Astrocyte (in vitro differentiated cells and primary cell): ENCODE measurements around the gene PTPN22. TPM values are rescaled to one million over a fixed set of nuclear protein-coding genes. Genes with fewer than 3 reads are reported as not detected.

ENCODE experiments used
- DNase-seq: peaks from one replicate; pipeline ENCODE4 v3.0.0-alpha.2; 2010; ENCODE audit warnings: low read depth
- FAIRE-seq: peaks from 2 replicates; lab custom pipeline; 2011; peaks lifted over from hg19 to GRCh38; lab: Jason Lieb, UNC
- H2AFZ ChIP-seq: 2 replicates; pipeline ENCODE4 v1.6.0; 2012; ENCODE audit warnings: low read depth, low read length, inconsistent platforms
- H3K27ac ChIP-seq: 2 replicates; pipeline ENCODE4 v1.5.1; 2011; ENCODE audit warnings: low read depth, low read length, inconsistent platforms
- H3K27me3 ChIP-seq: 2 replicates; pipeline ENCODE4 v1.6.0; 2011; ENCODE audit warnings: low read length, inconsistent platforms; ENCODE audit not compliant: insufficient read depth
- H3K36me3 ChIP-seq: 2 replicates; pipeline ENCODE4 v1.5.1; 2011; ENCODE audit warnings: low read length, inconsistent platforms; ENCODE audit not compliant: insufficient read depth
- H3K4me1 ChIP-seq: 2 replicates; pipeline ENCODE4 v1.5.1; 2011; ENCODE audit warnings: low read length, inconsistent platforms; ENCODE audit not compliant: insufficient read depth
- H3K4me2 ChIP-seq: 2 replicates; pipeline ENCODE4 v1.6.0; 2012; ENCODE audit warnings: low read length, inconsistent platforms
- H3K4me3 ChIP-seq: 2 replicates; pipeline ENCODE4 v1.5.1; 2011; ENCODE audit warnings: low read depth, mild to moderate bottlenecking, low read length, inconsistent platforms; ENCODE audit not compliant: insufficient read depth
- H3K79me2 ChIP-seq: 2 replicates; pipeline ENCODE4 v1.6.0; 2012; ENCODE audit warnings: mild to moderate bottlenecking, low read length, inconsistent platforms; ENCODE audit not compliant: insufficient read depth
- H3K9ac ChIP-seq: 2 replicates; pipeline ENCODE4 v1.6.0; 2012; ENCODE audit warnings: mild to moderate bottlenecking, low read length, inconsistent platforms
- H3K9me3 ChIP-seq: 2 replicates; pipeline ENCODE4 v1.5.1; 2012; ENCODE audit warnings: low read depth, mild to moderate bottlenecking, low read length, inconsistent platforms; ENCODE audit not compliant: insufficient read depth
- H4K20me1 ChIP-seq: 2 replicates; pipeline ENCODE4 v1.6.0; 2012; ENCODE audit warnings: low read length, inconsistent platforms; ENCODE audit not compliant: insufficient read depth
- H3K27ac Mint-ChIP-seq: one replicate; pipeline ENCODE4 v1.8.0; 2021; ENCODE audit warnings: mild to moderate bottlenecking, mixed read lengths; ENCODE audit not compliant: unreplicated experiment
- H3K27me3 Mint-ChIP-seq: one replicate; pipeline ENCODE4 v1.8.0; 2021; ENCODE audit warnings: low read depth, mixed read lengths; ENCODE audit not compliant: unreplicated experiment
- H3K36me3 Mint-ChIP-seq: one replicate; pipeline ENCODE4 v1.8.0; 2021; ENCODE audit warnings: low read depth, mixed read lengths; ENCODE audit not compliant: unreplicated experiment
- H3K4me1 Mint-ChIP-seq: one replicate; pipeline ENCODE4 v1.8.0; 2021; ENCODE audit warnings: low read depth, mixed read lengths; ENCODE audit not compliant: unreplicated experiment
- H3K4me3 Mint-ChIP-seq: one replicate; pipeline ENCODE4 v1.8.0; 2021; ENCODE audit warnings: mild to moderate bottlenecking, moderate library complexity, mixed read lengths; ENCODE audit not compliant: unreplicated experiment
- H3K9me3 Mint-ChIP-seq: one replicate; pipeline ENCODE4 v1.8.0; 2021; ENCODE audit warnings: mild to moderate bottlenecking, mixed read lengths; ENCODE audit not compliant: unreplicated experiment
- CTCF ChIP-seq: IDR thresholded peaks from 2 replicates; pipeline ENCODE4 v1.5.1; 2011; ENCODE audit warnings: low read depth, mild to moderate bottlenecking, inconsistent platforms, low read length, moderate library complexity; ENCODE audit not compliant: insufficient read depth
- EZH2 ChIP-seq: IDR thresholded peaks from 2 replicates; pipeline ENCODE4 v1.6.1; 2012; ENCODE audit warnings: mild to moderate bottlenecking, low read length, inconsistent platforms; ENCODE audit not compliant: insufficient read depth
- total RNA-seq: library from RNA; stranded (reverse); gene quantifications from 2 replicates; pipeline ENCODE4 v1.2.1, GENCODE V29; 2021

PTPN22 gene
- total RNA-seq, 1 donor from 2014 or later, result 1.3 TPM

GRCh38 chr1:113903501-113904292 lies 32.2 kb upstream of the PTPN22 start:
- Histone ChIP-seq H3K4me2 (peak overlapping the region; percentile 87), H2AFZ (peak overlapping the region; percentile 72), H3K36me3 (peaks cover 21% of the 10 kb centered on the region), H3K27me3 (no peaks in the 10 kb centered on the region), H4K20me1 (no peaks in the 10 kb centered on the region), H3K9me3 (no peaks in the 10 kb centered on the region), H3K9ac (peak overlapping the region; percentile 89), H3K4me1 (peaks cover 9% of the 10 kb centered on the region), H3K27ac (peak overlapping the region; percentile 87), H3K79me2 (peaks cover 47% of the 10 kb centered on the region), H3K4me3 (peak overlapping the region; percentile 86)
- FAIRE-seq (no peak), DNase-seq (no peak)
- Mint-ChIP-seq H3K36me3 (peaks cover 4% of the 10 kb centered on the region), H3K9me3 (no peaks in the 10 kb centered on the region), H3K4me1 (peaks cover 5% of the 10 kb centered on the region), H3K27me3 (no peaks in the 10 kb centered on the region), H3K27ac (peak overlapping the region; percentile 94), H3K4me3 (peak overlapping the region; percentile 92)
- TF ChIP-seq CTCF, result no peak
- no peak for TF ChIP-seq EZH2

DNA sequence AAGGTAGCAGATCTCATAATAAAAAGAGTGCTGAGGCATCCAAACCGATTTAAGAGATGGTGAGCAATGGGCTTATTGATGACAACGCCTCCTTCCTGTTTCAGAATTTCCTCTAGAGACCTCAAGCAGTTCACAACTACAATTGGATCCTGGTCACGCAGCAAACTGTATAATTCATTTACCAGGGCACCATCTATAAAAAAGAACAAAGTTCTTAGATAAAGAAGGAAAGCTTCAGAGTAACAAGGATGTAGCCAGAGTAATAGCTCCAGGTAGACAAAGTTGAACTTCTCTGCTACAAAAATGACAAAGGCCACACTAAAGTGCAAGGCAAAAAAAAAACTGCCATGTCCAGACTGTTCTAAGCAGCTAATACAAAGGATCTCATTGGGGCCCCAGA lies 29.7 kb upstream of the PTPN22 start:
- no peak for FAIRE-seq
- Histone ChIP-seq H3K9me3 (no peaks in the 10 kb centered on the region), H3K36me3 (peaks cover 32% of the 10 kb centered on the region), H3K9ac (no peak overlapping the region), H3K4me2 (no peak overlapping the region), H3K27me3 (no peaks in the 10 kb centered on the region), H4K20me1 (no peaks in the 10 kb centered on the region), H2AFZ (no peak overlapping the region), H3K27ac (no peak overlapping the region), H3K4me1 (peaks cover 12% of the 10 kb centered on the region), H3K4me3 (no peak overlapping the region), H3K79me2 (peaks cover 33% of the 10 kb centered on the region)
- Mint-ChIP-seq H3K27ac (no peak overlapping the region), H3K4me1 (peaks cover 6% of the 10 kb centered on the region), H3K4me3 (no peak overlapping the region), H3K9me3 (no peaks in the 10 kb centered on the region), H3K36me3 (peaks cover 5% of the 10 kb centered on the region), H3K27me3 (no peaks in the 10 kb centered on the region)
- no peak for TF ChIP-seq CTCF
- TF ChIP-seq EZH2, result no peak
- no peak for DNase-seq

- Mint-ChIP-seq H3K4me1 (peaks cover 8% of the 10 kb centered on the region), H3K4me3 (no peak overlapping the region), H3K27me3 (no peaks in the 10 kb centered on the region), H3K36me3 (peaks cover 15% of the 10 kb centered on the region), H3K9me3 (no peaks in the 10 kb centered on the region), H3K27ac (no peak overlapping the region)
- Histone ChIP-seq H3K4me2 (no peak overlapping the region), H2AFZ (no peak overlapping the region), H3K27ac (no peak overlapping the region), H3K4me3 (no peak overlapping the region), H3K4me1 (peaks cover 12% of the 10 kb centered on the region), H3K79me2 (peaks cover 20% of the 10 kb centered on the region), H3K36me3 (peaks cover 42% of the 10 kb centered on the region), H3K9ac (no peak overlapping the region), H4K20me1 (no peaks in the 10 kb centered on the region), H3K27me3 (no peaks in the 10 kb centered on the region), H3K9me3 (no peaks in the 10 kb centered on the region)
- no peak for FAIRE-seq
- TF ChIP-seq CTCF (no peak), EZH2 (no peak)
- no peak for DNase-seq
Observed at GRCh38 chr1:113899111-113899510, 27.6 kb upstream of the PTPN22 start.
